ENCODE results near the gene PIGQ.
A peak's percentile ranks its signal among the peaks of the same experiment; 100 is the strongest.

PIGQ gene

DNA sequence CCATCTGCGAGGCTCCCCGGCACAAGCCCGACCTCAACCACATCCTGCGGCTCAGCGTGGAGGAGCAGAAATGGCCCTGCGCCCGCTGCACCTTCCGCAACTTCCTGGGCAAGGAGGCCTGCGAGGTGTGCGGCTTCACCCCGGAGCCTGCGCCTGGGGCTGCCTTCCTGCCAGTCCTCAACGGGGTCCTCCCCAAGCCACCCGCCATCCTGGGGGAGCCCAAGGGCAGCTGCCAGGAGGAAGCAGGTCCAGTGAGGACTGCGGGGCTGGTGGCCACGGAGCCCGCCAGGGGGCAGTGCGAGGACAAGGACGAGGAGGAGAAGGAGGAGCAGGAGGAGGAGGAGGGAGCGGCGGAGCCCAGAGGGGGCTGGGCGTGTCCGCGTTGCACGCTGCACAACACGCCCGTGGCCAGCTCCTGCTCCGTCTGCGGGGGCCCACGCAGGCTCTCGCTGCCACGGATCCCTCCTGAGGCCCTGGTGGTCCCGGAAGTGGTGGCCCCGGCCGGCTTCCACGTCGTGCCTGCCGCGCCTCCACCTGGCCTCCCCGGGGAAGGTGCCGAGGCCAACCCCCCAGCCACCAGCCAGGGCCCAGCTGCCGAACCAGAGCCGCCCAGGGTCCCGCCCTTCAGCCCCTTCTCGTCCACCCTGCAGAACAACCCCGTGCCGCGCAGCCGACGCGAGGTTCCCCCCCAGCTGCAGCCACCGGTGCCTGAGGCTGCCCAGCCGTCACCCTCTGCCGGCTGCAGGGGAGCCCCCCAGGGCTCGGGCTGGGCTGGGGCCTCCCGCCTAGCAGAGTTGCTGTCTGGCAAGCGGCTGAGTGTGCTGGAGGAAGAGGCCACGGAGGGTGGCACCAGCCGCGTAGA lies 22.6 kb upstream of the PIGQ start:
- no peak overlapping the region for H3K4me3 ChIP-seq (ENCODE audit: low read length in 2 of 2)
- no peak overlapping the region for H2AK5ac ChIP-seq (ENCODE audit: low read depth, low read length)
- H2BK120ac ChIP-seq (ENCODE audit: low read depth, low read length), result no peak overlapping the region
- no peak overlapping the region for H2BK12ac ChIP-seq (ENCODE audit: low read length)
- peak overlapping the region; percentile 80 for H3K23ac ChIP-seq (ENCODE audit: low read depth, low read length, poor library complexity)
- H3K4me2 ChIP-seq (ENCODE audit: insufficient read depth, low read length, poor library complexity, severe bottlenecking), result no peak overlapping the region
- H2AFZ ChIP-seq (ENCODE audit: low read length), result no peak overlapping the region
- H4K91ac ChIP-seq (ENCODE audit: low read depth, low read length, poor library complexity), result no peak overlapping the region
- H4K8ac ChIP-seq (ENCODE audit: low read depth, low read length), result no peak overlapping the region
- H3K9ac ChIP-seq (ENCODE audit: low read depth, low read length, poor library complexity), result peak overlapping the region; percentile 30
- peaks cover 2 to 20% of the 10 kb centered on the region in 2 donors for H3K36me3 ChIP-seq (replicated peaks in 1 of 2; ENCODE audit: control insufficient read depth in 2 of 2, insufficient read depth in 2 of 2, low read length in 2 of 2)
- no peaks in the 10 kb centered on the region for H3K27me3 ChIP-seq (ENCODE audit: control insufficient read depth in 3 of 3, insufficient read depth in 3 of 3, low read depth in 1 of 3, low read length in 3 of 3)
- H3K18ac ChIP-seq (ENCODE audit: low read length), result peak overlapping the region; percentile 13
- no peaks in the 10 kb centered on the region for H3K9me3 ChIP-seq (replicated peaks in 1 of 2; ENCODE audit: control insufficient read depth in 2 of 2, insufficient read depth in 1 of 2, low read depth in 1 of 2, low read length in 2 of 2)
- H3K4ac ChIP-seq (ENCODE audit: low read length), result no peak overlapping the region
- no CpG with 5 or more reads among the region's 60 CpGs for WGBS, 2 donors (ENCODE audit: extremely low coverage in 2 of 2, insufficient read length in 2 of 2, insufficient replicate concordance in 1 of 2)
- H2BK5ac ChIP-seq (ENCODE audit: low read length), result peak overlapping the region; percentile 13
- no peaks in the 10 kb centered on the region for H3K4me1 ChIP-seq (ENCODE audit: control insufficient read depth in 2 of 2, insufficient read depth in 1 of 2, low read depth in 1 of 2, low read length in 2 of 2)
- H3K79me1 ChIP-seq (ENCODE audit: low read depth, low read length), result peaks cover 21% of the 10 kb centered on the region
- no peak for DNase-seq (ENCODE audit: low spot score)
- H3K14ac ChIP-seq (ENCODE audit: low read length), result no peak overlapping the region
- H3K27ac ChIP-seq (replicated peaks; ENCODE audit: low read length), result no peak overlapping the region
- H2BK15ac ChIP-seq (ENCODE audit: low read length), result peak overlapping the region; percentile 55

DNA sequence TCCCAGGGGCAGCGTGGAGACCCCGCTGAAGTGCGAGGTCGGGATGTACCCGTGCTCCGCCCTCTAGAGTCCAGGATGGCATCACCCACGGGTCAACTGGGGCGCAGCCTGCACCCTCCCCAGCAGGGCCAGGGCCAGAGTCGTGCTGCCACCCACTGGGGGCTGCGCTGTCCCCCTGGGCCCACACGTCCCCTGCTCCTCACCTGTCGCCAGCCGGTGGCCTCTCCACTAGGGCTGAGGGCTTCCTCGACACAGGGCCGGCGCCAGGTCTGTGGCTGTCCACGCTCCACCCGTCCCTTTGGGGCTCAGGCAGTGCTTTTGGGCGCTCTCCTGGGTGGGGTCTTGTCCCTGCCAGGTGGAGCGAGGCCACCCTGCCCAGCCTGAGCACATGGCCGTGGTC lies 21.2 kb upstream of the PIGQ start:
- H3K18ac ChIP-seq (ENCODE audit: low read length), result no peak overlapping the region
- WGBS, 2 donors (ENCODE audit: extremely low coverage in 2 of 2, insufficient read length in 2 of 2, insufficient replicate concordance in 1 of 2), result no CpG with 5 or more reads among the region's 21 CpGs
- no peak overlapping the region for H2AK5ac ChIP-seq (ENCODE audit: low read depth, low read length)

DNA sequence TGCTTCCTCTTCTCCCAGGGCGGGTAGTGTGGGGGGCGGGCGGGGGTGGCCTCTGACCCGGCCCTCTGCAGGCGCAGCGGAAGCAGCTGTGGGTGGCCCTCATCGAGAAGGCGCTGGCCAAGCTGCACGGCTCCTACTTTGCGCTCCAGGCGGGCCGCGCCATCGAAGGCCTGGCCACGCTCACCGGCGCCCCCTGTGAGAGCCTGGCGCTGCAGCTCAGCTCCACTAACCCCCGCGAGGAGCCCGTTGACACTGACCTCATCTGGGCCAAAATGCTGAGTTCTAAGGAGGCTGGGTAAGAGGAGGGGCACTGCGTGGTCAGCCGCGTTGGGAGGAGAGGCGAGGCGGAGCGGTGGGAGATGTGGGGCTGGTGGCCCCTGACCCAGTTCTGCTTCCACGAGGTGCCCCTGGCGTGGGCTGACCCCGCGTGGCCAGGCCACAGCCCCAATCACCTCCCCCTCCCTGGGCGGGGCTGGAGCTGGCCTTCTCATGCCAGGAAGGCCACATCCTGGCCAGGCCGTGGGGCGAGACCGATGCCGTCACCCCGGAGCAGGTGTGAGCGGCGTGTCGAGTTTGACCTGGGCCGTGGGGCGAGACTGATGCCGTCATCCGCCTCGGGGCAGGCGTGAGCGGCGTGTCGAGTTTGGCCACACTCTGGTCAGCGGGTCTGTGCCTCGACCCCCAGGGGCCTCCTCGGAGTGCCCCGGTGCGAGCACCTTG lies 20.1 kb upstream of the PIGQ start:
- H4K91ac ChIP-seq (ENCODE audit: low read depth, low read length, poor library complexity), result peak overlapping the region; percentile 30
- H3K4me3 ChIP-seq (ENCODE audit: low read length in 2 of 2), result no peak overlapping the region
- no peak for DNase-seq (ENCODE audit: low spot score)
- no peaks in the 10 kb centered on the region for H3K9me3 ChIP-seq (replicated peaks in 1 of 2; ENCODE audit: control insufficient read depth in 2 of 2, insufficient read depth in 1 of 2, low read depth in 1 of 2, low read length in 2 of 2)
- no peak overlapping the region for H2AK5ac ChIP-seq (ENCODE audit: low read depth, low read length)
- no CpG with 5 or more reads among the region's 54 CpGs for WGBS, 2 donors (ENCODE audit: extremely low coverage in 2 of 2, insufficient read length in 2 of 2, insufficient replicate concordance in 1 of 2)
- no peak overlapping the region for H3K9ac ChIP-seq (ENCODE audit: low read depth, low read length, poor library complexity)
- H3K27me3 ChIP-seq (ENCODE audit: control insufficient read depth in 3 of 3, insufficient read depth in 3 of 3, low read depth in 1 of 3, low read length in 3 of 3), result no peaks in the 10 kb centered on the region
- H2BK5ac ChIP-seq (ENCODE audit: low read length), result peak overlapping the region; percentile 53
- H3K27ac ChIP-seq (replicated peaks; ENCODE audit: low read length), result no peak overlapping the region
- peaks cover 15% of the 10 kb centered on the region for H3K79me1 ChIP-seq (ENCODE audit: low read depth, low read length)
- no peak overlapping the region for H3K4me2 ChIP-seq (ENCODE audit: insufficient read depth, low read length, poor library complexity, severe bottlenecking)
- no peak overlapping the region for H2BK120ac ChIP-seq (ENCODE audit: low read depth, low read length)
- H3K23ac ChIP-seq (ENCODE audit: low read depth, low read length, poor library complexity), result peak overlapping the region; percentile 43
- no peak overlapping the region for H2AFZ ChIP-seq (ENCODE audit: low read length)
- peaks cover 0 to 3% of the 10 kb centered on the region in 2 donors for H3K4me1 ChIP-seq (ENCODE audit: control insufficient read depth in 2 of 2, insufficient read depth in 1 of 2, low read depth in 1 of 2, low read length in 2 of 2)
- H3K18ac ChIP-seq (ENCODE audit: low read length), result no peak overlapping the region
- H3K36me3 ChIP-seq (replicated peaks in 1 of 2; ENCODE audit: control insufficient read depth in 2 of 2, insufficient read depth in 2 of 2, low read length in 2 of 2), result peaks cover 3 to 24% of the 10 kb centered on the region in 2 donors
- no peak overlapping the region for H3K4ac ChIP-seq (ENCODE audit: low read length)
- peak overlapping the region; percentile 65 for H4K8ac ChIP-seq (ENCODE audit: low read depth, low read length)
- no peak overlapping the region for H2BK15ac ChIP-seq (ENCODE audit: low read length)
- H3K14ac ChIP-seq (ENCODE audit: low read length), result peak overlapping the region; percentile 8
- H2BK12ac ChIP-seq (ENCODE audit: low read length), result no peak overlapping the region

More for the DNA sequence above, 21.2 kb upstream of the PIGQ start:
- peak overlapping the region; percentile 89 for H3K23ac ChIP-seq (ENCODE audit: low read depth, low read length, poor library complexity)
- no peak overlapping the region for H4K91ac ChIP-seq (ENCODE audit: low read depth, low read length, poor library complexity)
- no peak overlapping the region for H3K4ac ChIP-seq (ENCODE audit: low read length)
- no peak for DNase-seq (ENCODE audit: low spot score)
- no peak overlapping the region for H2BK5ac ChIP-seq (ENCODE audit: low read length)
- H3K27ac ChIP-seq (replicated peaks; ENCODE audit: low read length), result no peak overlapping the region
- peak overlapping the region in 1 of 2 donors; percentile 56 for H3K4me3 ChIP-seq (ENCODE audit: low read length in 2 of 2)
- no peak overlapping the region for H2BK12ac ChIP-seq (ENCODE audit: low read length)
- no peak overlapping the region for H2AFZ ChIP-seq (ENCODE audit: low read length)
- H3K27me3 ChIP-seq (ENCODE audit: control insufficient read depth in 3 of 3, insufficient read depth in 3 of 3, low read depth in 1 of 3, low read length in 3 of 3), result no peaks in the 10 kb centered on the region
- H3K79me1 ChIP-seq (ENCODE audit: low read depth, low read length), result peaks cover 18% of the 10 kb centered on the region
- no peak overlapping the region for H3K14ac ChIP-seq (ENCODE audit: low read length)
- peak overlapping the region; percentile 19 for H4K8ac ChIP-seq (ENCODE audit: low read depth, low read length)
- no peak overlapping the region for H2BK15ac ChIP-seq (ENCODE audit: low read length)
- H3K36me3 ChIP-seq (replicated peaks in 1 of 2; ENCODE audit: control insufficient read depth in 2 of 2, insufficient read depth in 2 of 2, low read length in 2 of 2), result peaks cover 3 to 24% of the 10 kb centered on the region in 2 donors
- no peak overlapping the region for H2BK120ac ChIP-seq (ENCODE audit: low read depth, low read length)
- H3K4me2 ChIP-seq (ENCODE audit: insufficient read depth, low read length, poor library complexity, severe bottlenecking), result no peak overlapping the region
- peak overlapping the region; percentile 44 for H3K9ac ChIP-seq (ENCODE audit: low read depth, low read length, poor library complexity)
- H3K4me1 ChIP-seq (ENCODE audit: control insufficient read depth in 2 of 2, insufficient read depth in 1 of 2, low read depth in 1 of 2, low read length in 2 of 2), result no peaks in the 10 kb centered on the region
- no peaks in the 10 kb centered on the region for H3K9me3 ChIP-seq (replicated peaks in 1 of 2; ENCODE audit: control insufficient read depth in 2 of 2, insufficient read depth in 1 of 2, low read depth in 1 of 2, low read length in 2 of 2)

DNA sequence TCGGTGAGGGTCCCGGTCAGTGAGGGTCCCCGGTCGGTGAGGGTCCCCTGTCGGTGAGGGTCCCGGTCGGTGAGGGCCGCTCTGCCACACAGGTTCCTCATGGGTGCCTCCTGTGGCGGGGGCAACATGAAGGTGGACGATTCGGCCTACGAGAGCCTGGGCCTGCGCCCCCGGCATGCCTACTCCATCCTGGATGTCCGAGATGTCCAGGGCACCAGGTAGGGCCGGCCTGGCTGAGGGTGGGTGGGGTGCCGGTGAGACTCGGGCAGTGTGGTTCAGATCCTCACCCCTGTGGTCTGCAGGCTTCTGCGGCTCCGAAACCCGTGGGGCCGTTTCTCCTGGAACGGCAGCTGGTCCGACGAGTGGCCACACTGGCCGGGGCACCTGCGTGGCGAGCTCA lies 18.6 kb upstream of the PIGQ start:
- Histone ChIP-seq H3K27me3 (ENCODE audit: control insufficient read depth in 3 of 3, insufficient read depth in 3 of 3, low read depth in 1 of 3, low read length in 3 of 3) (no peaks in the 10 kb centered on the region), H3K79me1 (ENCODE audit: low read depth, low read length) (peaks cover 15% of the 10 kb centered on the region), H2BK5ac (ENCODE audit: low read length) (no peak overlapping the region), H4K91ac (ENCODE audit: low read depth, low read length, poor library complexity) (no peak overlapping the region), H3K4me2 (ENCODE audit: insufficient read depth, low read length, poor library complexity, severe bottlenecking) (no peak overlapping the region), H2AFZ (ENCODE audit: low read length) (no peak overlapping the region), H3K23ac (ENCODE audit: low read depth, low read length, poor library complexity) (peak overlapping the region; percentile 20), H3K9me3 (replicated peaks in 1 of 2; ENCODE audit: control insufficient read depth in 2 of 2, insufficient read depth in 1 of 2, low read depth in 1 of 2, low read length in 2 of 2) (no peaks in the 10 kb centered on the region), H3K4me1 (ENCODE audit: control insufficient read depth in 2 of 2, insufficient read depth in 1 of 2, low read depth in 1 of 2, low read length in 2 of 2) (peaks cover 0 to 3% of the 10 kb centered on the region in 2 donors), H3K4me3 (ENCODE audit: low read length in 2 of 2) (no peak overlapping the region), H2BK120ac (ENCODE audit: low read depth, low read length) (no peak overlapping the region), H3K18ac (ENCODE audit: low read length) (no peak overlapping the region), H3K14ac (ENCODE audit: low read length) (no peak overlapping the region), H2BK12ac (ENCODE audit: low read length) (no peak overlapping the region), H3K27ac (replicated peaks; ENCODE audit: low read length) (no peak overlapping the region), H2BK15ac (ENCODE audit: low read length) (no peak overlapping the region), H2AK5ac (ENCODE audit: low read depth, low read length) (no peak overlapping the region), H3K36me3 (replicated peaks in 1 of 2; ENCODE audit: control insufficient read depth in 2 of 2, insufficient read depth in 2 of 2, low read length in 2 of 2) (peaks cover 3 to 24% of the 10 kb centered on the region in 2 donors), H4K8ac (ENCODE audit: low read depth, low read length) (no peak overlapping the region), H3K9ac (ENCODE audit: low read depth, low read length, poor library complexity) (no peak overlapping the region), H3K4ac (ENCODE audit: low read length) (no peak overlapping the region)
- no CpG with 5 or more reads among the region's 28 CpGs for WGBS, 2 donors (ENCODE audit: extremely low coverage in 2 of 2, insufficient read length in 2 of 2, insufficient replicate concordance in 1 of 2)
- DNase-seq (ENCODE audit: low spot score), result no peak
